ENCODE measurements around the gene HK1.

Gene HK1

DNA sequence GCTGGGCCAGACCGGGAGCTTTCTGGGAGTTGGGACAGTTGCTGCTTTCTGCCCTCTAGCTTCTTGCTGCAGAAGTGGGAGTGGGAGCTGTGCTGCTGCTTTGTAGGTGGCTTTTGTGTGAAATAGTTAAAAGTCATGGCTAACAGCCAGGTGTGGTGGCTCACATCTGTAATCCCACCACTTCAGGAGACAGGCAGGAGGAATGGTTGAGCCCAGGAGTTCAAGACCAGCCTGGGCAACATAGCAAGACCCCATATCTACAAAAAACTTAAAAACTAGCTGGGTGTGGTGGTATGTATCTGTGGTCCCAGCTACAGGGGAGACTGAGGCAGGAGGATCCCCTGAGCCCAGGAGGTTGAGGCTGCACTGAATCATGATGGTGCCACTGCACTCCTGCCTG lies 124.8 kb downstream of the HK1 start:
- no peak for DNase-seq

DNA sequence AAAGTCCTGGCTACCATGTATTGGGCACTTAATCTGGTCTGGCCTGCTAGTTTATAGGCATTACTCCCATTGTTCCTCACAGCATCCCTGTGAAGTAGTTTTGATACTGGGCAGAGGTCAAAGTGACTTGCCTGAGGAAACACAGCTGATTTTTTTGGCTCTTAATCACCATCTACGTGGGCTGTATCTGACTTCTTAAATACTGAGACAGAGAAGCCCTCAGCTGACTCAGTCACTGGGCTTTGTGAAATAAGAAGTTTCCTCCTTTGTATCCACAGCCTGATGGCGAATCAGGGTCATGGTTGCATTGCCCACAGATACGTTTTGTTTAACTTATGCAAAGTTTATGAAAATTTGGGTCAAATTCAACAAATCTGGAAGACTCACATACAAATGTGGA lies 125.2 kb downstream of the HK1 start:
- no peak for DNase-seq

DNA sequence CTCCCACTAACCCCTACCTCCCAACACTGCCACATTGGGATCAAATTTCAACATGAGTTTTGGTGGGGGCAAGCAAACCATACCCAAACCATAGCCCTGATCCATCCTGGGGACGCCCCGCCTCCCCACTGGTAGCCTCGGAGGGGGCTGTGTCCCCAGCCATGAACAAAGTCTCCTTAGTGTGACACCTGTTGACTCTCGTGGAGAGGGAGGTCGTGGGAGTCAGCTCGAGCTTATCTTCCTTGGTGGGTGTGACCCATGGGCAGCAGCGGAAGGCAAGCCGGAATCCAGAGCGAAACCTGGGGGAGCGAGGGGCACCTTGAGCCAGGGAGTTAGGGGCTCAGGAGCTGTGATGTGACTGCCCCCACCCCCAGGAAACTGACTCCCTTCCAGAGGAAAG lies 126.5 kb downstream of the HK1 start:
- DNase-seq: no peak

DNA sequence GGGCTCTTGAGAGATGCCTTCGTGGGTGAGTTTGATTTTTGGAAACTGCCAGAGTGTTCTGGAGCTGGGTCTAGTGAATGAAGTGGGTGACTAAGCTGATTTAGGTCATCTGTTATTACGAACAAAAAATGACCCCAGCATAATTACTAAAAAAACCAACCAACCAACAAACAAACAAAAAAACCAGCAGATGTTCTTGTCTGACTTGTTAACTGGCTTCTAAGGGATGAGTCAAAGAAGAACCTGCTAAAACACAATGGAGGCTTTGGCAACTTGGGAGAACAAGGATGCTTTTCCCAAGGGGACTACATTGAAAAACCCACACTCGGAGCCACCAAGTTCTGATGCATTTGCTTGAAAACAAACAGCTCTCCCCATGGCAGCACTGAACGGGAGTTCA lies 126.9 kb downstream of the HK1 start:
- no peak for DNase-seq

DNA sequence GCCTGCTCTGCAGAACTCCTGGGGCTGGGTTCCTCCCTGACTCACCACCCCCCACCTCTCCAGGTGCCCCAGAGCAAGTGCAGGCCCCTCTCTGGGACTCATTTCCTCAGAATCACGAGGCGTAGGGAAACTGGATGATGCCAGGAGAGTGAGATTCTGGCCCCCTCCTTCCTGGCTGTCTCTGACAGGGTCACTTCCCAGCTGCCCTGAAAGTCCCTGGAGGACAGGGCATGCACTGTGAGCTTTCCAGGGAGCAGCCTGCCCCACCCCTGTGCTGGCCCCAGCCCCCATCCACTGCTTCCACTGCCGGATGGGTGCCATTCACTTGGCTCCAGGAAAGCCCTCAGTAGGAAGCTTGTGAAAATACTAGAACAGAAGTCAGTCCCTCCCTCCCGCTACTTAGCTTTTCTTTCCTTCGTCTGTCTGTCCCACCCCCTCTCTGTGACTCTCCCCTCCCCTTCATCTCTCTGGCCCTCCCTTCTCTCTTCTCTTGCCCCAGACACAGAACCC lies 128.1 kb downstream of the HK1 start:
- DNase-seq: peak in 10 of 56 donors; percentile 19 to 44 (median 35)

DNA sequence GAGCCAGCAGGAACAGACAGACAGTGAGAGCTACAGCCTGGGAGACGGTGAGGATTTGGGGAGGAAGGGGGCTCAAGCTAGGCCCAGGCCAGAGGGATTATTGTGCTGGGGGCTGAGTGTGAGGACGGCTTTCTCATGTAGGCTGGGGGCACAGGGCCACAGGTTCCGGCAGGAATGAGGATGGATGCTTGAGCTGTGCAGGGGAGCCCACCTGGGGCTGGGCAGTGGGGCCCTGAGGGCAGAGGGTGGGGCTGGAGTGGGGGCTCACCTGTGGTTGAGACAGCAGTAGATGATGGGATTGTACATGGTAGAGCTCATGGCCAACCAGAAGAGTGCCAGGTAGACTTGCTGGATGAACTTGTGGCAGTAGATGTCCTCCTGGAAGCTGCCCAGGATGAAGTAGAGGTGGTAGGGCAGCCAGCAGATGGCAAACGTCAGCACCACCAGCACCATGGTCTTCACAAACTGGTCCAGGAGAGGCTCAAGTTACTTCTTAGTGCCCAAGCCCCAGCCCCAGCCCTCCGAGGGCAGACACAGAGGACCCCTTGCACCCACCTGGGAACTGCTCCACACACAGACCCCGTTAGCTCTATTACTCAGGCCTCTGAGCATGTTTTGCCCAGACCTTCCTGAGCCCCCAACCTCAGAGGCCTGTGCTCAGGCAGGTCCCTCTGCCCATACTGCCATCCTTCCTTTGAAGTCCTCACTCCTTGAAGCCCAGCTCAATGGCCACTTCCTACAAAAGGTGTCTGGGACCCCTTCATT lies 128.7 kb downstream of the HK1 start:
- no peak for DNase-seq

DNA sequence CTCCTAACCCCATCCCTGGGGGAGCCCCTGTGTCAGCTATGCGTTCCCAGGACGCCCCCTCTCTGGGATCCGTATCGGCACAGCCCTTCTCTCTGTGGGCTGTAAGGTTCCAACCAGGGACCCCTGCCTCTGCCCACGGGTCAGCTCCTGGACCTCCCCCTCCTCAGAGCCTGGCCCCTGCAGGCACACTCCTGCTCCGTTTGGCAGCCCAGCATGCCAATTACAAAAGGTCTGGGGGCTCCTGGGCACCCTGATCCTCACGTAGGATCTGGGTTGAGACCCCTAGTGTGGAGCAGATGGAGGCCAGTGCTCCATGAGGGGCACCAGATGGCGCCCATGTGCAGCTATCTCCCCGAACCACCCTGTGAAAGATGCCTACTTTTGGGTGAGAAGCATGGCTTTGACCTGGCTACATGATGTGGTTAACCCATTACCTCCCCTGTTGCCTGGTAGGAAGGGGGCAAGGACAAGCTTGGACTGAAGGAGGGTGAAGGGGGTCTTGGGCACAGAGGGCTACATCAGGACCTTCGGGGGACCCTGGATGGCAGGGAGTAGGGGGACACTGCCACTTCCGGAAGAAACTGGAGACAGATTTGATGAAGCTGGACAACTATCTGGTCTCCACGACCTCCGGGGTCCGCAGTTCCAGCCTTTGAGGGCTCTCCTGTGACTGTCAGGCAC lies 129.5 kb downstream of the HK1 start:
- DNase-seq: peak in 2 of 56 donors; percentile 10 to 29

GRCh38 chr10:69408318-69409175 lies 130.3 kb downstream of the HK1 start:
- DNase-seq: peak in 55 of 56 donors; percentile 31 to 91 (median 78)

DNA sequence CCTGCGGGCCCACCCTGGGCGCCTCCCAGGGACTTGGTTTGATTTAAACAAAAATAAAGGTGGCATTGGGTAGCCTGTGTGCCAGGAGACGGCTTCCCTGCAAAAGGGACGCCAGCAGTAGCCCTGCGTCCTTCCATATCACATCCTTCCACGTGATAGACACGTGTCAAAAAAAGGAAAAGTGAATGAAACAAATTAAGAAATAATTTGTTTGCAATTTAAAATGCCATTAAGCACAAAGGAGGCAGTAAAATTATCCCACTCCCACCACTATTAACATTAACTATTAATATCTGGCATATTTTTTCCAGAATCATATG lies 130.8 kb downstream of the HK1 start:
- no peak for DNase-seq

DNA sequence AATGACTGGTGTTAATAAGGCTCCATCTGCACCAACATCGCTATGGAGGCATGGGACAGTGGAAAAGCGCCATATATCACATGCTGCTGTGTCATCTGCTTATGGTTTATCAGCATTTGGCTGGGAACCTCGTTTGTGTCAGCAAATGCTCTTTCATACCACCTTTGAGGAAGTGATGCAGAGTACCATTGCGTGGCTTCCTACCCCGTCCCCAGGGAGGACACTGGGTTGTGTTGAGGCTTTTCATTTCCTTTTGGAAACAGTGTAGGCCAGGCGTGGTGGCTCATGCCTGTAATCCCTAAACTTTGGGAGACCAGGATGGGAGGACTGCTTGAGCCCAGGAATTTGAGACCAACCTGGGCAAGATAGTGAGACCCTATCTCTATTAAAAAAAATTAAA lies 131.7 kb downstream of the HK1 start:
- peak in 2 of 56 donors; percentile 13 for DNase-seq

DNA sequence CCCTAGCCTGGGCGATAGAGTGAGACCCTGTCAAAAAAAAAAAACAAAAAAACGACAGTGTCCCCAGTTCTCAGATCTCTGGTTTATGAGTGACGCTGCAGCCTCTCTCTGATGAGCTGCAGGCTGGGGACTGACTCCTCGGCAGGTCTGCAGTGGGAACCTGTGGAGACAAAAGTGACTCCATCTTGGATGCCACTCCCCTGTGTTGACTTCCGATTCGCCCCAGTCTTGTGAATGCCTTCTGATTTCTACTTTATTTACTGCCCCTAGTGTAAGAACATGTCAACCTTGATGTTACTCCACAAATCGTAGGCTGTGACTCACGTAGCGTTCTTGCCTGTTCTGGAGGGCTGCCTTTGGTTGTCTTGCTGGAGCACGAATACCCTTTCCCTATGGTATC lies 132.2 kb downstream of the HK1 start:
- DNase-seq: no peak

DNA sequence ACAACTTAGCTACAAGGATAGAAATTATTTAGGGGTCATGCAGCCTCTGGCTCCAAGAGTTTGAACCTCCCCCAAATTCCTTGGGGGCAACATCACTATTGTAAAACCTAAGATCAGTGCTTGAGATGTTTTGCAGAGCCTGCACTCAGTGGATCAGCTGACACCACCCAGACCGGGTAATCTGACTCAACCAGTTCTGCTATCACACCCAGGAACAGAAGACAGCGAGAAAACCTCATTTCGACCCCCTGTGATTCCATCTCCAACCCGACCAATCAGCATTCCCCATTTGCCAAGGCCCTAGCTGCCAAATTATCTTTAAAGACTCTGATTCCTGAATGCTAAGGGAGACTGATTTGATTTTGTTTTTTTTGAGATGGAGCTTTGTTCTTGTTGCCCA lies 133.2 kb downstream of the HK1 start:
- no peak for DNase-seq

DNA sequence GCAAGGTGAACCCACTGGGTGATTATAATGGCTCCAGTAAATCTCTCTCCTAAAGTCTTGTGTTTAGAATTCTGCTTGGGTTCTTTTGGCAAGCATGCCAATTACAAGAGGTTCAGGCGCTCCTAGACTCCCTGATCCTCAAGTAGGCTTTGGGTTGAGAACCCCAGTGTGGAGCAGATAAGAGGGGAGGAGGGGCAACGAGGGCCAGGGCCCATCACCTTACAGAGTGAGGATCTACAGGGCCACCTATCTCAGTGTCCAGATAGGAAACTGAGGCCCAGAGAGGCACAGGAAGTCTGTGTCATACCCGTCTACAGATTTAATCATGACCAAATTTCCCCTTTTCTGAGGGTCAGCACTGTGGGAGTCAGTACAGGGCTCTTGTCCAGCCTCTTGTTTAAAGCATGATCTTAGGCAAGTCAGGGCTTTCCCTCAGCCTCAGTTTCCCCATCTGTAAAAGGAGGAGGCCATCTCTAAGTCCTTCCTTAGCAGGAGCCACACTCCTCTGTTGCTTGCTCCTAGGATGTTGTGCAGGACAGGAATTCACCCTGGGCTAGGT lies 134.0 kb downstream of the HK1 start:
- DNase-seq: no peak

DNA sequence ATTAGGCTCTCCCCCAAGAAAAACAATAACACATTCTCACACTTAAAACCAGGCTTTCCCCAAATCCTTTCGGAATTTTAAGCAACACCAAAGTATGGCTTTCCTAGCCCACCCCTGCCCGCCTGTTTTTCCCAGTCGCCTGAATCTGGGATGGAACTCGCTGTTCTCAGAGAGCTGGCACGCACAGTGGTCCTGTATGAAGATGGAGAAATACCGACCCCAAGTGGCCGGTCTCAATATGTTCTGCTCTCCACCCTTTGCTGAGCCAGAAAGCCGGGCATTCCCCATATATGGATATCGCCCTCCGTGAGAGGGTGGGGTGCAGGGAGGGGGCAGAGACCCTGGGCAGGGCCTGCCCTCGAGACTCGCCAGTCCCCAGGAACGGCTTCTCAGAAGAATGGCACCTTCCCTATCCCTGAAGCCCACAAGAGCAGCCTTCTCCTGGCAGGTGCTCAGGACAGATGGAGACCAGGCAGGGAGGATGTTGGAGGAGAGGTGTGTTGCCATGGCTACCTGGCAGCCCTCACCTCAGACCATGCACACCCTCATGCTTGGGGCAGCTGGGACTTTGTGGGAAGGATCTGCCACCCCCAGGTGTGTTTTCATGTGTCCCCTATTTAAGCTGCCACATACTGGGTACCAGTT lies 135.0 kb downstream of the HK1 start:
- peak in 40 of 56 donors; percentile 16 to 70 (median 41) for DNase-seq

GRCh38 chr10:69414036-69415018 lies 136.0 kb downstream of the HK1 start:
- no peak for DNase-seq

DNA sequence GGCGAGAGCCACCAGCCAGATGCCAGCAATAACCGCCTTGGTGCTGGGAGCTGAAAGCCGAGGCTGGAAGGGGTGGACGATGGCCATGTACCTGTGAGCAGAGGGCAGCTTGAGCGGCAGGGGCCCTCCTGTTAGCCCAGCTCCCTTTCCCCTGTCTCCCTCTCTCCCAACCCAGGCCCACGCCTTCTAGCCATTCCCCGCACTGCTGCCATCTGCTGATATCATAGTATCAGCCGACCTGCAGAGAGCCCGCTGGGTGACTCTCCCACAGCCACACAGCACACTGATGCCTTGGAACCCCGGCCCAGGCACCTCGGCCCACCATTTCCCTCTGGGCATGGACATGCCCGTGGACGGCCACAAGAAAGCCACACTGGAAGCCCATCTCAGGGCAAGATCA lies 136.8 kb downstream of the HK1 start:
- DNase-seq: no peak

DNA sequence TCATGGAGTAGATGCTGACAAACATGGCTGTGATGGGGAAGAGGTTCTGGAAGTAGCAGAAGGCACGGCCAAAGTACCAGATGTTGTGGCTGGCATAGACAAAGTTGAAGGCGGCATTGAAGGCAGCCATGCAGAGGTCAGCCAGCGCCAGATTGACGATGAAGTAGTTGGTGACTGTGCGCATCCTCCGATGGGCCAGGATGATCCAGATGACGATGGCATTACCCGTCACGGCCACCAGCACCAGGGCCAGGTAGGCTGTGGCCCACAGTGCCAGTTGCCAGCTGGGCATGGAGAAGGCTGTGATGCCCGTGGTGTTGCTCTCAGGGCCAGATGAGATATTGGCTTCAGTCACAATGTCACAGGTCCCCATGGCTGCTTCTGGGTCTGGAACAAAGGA lies 137.7 kb downstream of the HK1 start:
- no peak for DNase-seq

GRCh38 chr10:69416695-69417094 lies 138.4 kb downstream of the HK1 start, which contains the start of gene TACR2:
Gene TACR2 (minus strand): TSS chr10:69416918. CDS start chr10:69416323, 595 bp downstream.
- peak in 2 of 56 donors; percentile 10 to 19 for DNase-seq

GRCh38 chr10:69417542-69417941 lies 139.2 kb downstream of the HK1 start:
- DNase-seq: no peak

All from amygdala (tissue), 56 donors.